Globus pallidus (tissue), 1 donor: ENCODE data around the gene PCNP.
"Not testable (repeated sequence)": the region's sequence is repeated elsewhere in the genome, so short reads cannot be mapped to it uniquely, and the experiment has no call there.

Experiments used
- DNase-seq: peaks from one replicate; pipeline ENCODE4 v3.0.0-alpha.2; 2015; ENCODE audit warnings: low spot score

Gene PCNP

DNA sequence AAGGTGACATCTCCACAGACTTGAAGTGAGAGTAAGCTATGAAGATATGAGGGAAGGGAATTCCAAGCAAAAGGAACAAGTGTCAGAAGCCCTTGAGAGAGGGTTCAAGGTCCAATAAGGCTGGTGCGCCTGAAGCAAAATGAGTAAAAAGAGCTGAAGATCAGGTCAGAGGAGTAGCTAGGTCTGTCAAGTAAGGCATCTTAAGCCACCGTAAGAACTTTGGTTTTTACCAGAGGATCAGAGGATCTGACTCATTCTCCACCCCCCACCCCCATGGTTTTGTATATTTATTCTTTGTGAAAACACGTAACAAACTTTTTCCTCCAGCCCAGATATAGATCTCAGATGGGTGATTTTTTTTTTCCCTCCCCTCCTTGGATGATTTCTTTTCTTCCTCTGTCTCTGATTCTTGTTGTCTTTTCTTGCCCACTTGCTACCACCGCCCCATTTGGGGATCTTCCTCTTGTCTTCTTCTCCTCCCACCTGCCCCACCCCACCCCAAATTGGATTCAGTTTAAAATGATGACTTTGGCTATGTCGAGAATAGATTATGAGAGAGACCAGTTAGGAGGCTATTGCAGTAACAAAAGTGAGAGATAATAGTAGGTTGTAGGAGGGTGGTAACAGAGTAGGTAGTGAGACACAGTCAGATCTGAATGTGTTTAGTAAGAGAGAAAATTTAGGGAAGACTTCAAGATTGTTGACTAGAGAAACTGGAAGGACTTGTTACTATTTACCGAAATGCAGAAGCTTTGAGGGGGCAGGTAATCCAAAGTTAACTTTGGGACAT is 6.3 kb upstream of the PCNP start:
- no peak for DNase-seq

DNA sequence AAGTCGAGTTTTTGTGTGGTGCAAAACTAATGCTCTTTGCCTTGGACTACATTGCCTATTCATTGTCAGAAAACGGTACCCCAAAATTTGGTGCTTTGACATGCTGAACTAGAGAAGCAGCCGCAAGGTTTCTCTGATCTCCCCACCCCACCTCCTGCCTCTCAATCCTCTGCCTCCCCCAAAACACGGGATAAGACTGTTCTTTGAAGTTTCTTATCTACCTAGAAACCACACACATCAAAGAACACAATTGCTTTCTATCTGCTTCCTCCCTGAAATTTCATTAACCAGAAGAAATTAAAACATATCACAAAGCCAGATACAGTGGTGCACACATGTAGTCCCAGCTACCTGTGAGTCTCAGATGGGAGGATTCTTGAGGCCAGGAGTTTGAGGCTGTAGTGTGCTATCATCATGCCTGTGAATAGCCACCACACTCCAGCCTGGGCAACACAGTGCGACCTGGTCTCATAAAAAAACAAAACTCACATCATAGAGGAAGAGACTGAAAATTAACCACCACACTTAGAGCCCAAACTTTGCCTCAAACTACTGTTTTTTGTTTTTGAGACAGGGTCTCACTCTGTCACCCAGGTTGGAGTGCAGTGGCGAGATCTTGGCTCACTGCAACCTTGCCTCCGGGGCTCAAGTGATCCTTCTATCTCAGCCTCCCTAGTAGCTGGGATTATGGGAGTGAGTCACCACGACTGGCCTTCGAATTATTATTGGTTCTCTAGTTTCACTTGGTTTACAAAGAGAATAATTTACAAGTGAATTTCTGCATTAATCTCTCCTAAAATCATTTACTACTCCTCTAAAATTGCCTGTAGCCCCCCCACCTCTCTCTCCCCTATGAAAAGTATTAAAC is 2.7 kb upstream of the PCNP start:
- DNase-seq = no peak

DNA sequence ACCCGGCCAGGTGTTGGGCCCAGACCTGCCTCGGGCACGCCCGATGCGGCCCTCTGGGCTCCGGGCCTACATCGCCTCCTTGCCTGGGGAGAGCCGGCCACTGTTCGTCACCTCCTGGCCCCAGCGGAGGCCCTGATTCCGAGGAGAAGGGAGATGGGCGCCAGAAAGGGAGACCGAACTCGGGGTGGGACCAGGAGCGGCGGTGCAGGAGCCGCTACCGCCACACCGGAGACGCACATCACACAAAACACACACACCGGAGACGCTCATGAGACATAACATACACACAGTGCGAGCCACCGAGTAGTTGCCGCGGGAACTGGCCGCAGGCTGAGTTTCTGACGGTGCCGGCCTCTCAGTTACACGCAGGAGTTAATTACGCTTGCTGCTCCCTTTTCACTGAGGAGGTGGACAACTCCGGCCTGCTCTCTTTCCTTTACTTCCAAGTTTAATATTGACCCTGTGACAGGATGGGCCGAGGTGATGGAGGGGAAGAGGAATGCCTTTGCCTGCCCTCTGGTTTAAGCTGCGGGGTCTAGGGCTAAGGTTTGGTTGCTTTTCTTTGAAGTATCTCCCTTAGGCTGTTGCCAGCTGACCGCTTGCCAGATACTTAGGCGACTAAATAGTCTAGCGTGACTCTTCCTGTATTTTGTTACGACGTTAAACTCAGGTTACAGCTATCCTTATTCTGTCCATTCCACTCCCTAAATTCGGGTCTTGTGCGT is 570 bp downstream of the PCNP start:
- peak; percentile 29 for DNase-seq

DNA sequence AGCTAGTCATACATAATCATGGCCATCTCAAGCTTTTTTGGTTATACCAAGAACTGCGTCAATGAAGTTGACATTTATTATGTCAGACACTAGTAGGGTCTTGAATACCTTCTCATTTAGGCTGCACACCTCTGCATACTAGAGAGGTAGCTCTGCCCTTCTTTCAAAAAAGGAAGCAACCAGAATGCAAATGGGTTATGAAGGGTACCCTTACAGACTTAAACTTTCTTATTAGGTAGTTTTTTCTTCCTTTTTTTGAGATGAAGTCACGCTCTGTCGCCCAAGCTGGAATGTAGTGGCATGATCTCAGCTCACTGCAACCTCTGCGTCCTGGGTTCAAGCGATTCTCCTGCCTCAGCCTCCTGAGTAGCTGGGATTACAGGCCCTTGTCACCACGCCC is 3.3 kb downstream of the PCNP start:
- DNase-seq = no peak

DNA sequence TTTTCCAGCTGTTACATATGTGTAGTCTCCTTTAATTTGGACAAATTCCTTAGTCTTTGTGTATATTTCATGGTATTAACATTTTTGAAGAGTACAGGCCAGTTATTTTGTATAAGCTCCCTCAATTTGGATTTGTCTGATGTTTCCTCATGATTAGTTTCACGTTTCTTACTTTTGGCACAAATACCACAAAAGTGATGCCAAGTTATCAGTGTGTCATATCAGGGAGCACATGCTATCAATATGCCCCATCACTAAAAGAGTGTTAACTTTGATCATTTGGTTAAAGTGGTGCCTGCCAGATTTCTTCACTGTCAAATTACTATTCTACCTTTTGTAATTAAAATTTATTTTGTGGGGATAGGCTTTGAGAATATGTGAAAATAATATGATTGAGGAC is 14.6 kb downstream of the PCNP start:
- DNase-seq = no peak

DNA sequence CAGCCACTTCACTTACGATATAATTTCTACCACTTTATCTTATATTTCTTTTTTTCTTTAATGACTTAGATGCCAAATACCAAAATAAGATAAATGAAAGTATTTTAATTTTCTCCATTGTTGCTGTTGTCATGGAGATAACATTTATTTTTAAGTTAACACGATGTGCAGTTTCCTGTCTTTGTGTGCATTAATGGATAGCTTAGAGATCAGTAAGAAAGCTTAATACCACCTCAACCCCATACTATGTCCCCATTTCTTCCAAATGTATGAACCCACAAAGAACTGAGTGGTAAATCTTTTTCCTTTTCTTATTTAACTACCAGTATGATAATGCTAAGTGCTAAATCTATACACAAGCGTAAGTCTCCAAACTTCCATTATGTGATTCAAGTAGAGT is 17.1 kb downstream of the PCNP start:
- DNase-seq = no peak

DNA sequence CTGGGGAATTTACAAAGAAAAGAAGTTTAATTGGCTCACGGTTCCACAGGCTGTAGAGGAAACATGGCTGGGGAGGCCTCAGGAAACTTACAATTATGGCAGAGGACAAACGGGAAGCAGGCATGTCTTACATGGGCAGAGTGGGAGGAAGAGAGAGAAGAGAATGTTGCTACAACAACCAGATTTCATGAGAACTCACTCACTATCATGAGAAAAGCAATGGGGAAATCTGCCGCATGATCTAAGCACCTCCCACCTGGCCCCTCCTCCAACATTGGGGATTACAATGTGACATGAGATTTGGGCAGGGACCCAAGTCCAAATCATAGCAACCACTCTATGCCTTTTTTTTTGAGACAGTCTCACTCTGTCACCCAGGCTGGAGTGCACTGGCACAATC is 28.8 kb downstream of the PCNP start:
- no peak for DNase-seq

DNA sequence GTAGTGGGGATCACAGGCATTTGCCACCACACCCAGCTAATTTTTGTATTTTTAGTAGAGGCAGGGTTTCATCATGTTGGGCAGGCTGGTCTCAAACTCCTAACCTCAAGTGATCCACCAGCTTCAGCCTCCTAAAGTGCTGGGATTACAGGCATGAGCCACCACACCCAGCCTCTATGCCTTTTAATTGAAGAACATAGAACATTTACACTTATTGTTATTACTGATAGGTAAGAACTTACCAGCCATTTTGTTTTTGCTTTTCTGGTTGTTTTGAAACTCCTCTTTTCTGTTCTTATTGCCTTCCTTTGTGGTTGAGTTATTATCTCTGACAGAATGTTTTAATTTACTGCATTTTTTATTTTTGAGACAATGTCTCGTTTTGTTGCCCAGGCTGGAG is 29.2 kb downstream of the PCNP start:
- no peak for DNase-seq

DNA sequence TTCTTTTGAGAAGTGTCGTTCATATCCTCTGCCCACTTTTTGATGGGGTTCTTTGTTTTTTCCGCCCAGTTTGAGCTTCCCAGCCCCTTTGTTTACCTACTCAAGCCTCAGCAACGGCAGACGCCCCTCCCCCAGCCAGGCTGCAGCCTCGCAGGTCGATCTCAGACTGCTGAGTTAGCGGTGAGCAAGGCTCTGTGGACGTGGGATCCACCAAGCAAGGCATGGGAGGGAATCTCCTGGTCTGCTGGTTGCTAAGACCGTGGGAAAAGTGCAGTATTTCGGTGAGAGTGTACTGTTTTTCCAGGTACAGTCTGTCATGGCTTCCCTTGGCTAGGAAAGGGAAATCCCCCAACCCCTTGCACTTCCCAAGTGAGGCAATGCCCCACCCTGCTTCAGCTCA is 31.4 kb downstream of the PCNP start:
- not testable (repeated sequence) for DNase-seq

DNA sequence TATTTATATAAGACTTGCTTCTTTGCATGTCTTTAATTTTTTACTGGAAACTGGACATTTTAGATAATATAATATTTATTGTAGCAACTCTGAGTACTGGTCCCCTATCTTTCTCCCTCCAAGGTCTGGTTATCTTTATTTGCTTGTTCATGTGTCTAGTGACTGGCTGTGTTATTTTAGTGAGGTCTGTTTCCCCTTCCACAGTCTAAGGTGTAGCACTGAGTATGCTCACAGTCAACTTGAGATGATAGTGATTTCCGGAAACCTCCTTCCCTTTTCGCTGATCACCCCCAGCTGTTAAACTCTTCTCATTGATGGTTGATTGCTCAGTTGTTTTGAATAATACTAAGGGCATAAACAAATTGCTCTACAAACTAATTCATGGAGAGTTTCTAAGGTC is 37.0 kb downstream of the PCNP start:
- no peak for DNase-seq

DNA sequence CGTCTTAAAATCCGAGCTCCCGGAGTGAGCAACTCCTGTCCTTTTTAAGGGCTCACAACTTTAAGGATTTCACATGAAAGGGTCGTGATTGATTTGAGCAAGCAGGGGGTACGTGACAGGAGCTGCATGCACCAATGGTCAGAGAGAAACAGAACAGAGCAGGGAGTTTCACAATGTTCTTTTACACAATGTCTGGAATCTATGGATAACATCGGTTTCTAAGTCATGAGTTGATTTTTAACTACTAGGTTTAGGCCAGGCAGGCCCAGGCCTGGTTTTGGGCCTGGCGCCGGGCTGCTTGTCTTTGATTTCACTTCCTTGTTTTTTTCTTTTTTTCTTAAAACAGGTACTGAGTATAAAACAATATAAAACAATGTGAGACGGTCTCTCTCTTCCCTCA is 39.0 kb downstream of the PCNP start:
- not testable (repeated sequence) for DNase-seq

DNA sequence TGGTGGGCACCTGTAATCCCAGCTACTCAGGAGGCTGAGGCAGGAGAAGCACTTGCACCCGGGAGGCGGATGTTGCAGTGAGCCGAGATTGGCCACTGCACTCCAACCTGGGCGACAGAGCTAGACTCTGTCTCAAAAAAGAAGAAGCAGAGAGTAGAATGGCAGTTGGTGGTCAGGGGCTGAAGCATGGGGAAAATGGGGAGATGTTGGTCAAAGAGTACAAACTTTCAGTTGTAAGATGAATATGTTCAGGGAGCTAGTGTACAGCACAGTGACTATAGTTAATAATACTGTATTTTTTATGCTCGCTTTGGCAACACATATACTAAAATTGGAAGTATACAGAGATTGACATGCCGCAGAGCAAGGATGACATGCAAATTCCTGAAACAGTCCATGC is 41.5 kb downstream of the PCNP start:
- DNase-seq = no peak

DNA sequence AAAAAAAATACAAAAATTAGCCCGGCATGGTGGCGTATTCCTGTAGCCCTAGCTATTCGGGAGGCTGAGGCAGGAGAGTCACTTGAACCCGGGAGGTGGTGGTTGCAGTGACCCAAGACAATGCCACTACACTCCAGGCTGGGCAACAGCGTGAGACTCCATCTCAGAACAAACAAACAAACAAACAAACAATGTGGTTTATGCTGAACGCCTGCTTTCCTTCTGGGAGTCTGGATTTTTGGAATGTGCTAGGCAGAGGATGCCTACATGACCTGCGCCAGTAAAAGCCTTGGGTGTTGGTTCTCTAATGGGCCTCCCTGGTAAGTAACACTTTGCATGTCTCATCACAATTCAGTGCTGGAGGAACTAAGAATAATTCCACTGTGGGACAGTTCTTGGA is 43.5 kb downstream of the PCNP start:
- DNase-seq = no peak

DNA sequence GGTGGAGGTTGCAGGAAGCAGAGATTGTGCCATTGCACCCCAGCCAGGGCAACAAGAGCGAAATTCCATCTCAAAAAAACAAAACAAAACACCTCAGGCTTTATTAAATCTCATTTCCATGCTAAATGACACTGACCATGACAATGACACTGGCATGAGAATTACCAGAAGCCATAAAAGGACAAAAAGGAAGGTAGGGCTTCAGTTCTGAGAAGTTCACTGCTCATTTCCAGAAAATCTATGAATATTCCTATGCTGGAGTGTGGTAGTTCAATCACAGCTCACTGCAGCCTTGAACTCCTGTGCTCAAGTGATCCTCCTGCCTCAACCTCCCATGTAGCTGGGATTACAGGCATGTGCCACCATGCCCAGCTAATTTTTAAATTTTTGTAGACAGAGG is 44.7 kb downstream of the PCNP start:
- DNase-seq = no peak

DNA sequence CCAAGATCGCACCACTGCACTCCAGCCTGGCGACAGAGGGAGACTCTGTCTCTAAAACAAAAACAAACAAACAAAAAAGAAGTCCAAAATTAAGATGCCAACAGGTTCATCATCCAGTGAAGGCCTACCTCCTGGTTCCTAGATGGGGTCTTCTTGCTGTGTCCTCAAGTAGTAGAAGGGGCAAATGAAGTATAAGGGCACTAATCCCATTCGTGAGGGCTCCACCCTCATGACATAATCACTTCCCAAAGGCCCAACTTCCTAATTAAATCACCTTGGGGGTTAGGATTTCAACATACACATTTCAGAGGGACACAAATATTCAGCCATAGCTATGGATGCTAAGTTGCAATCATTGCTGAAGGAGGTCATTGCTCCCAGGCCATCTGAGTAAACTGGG is 45.8 kb downstream of the PCNP start:
- no peak for DNase-seq

DNA sequence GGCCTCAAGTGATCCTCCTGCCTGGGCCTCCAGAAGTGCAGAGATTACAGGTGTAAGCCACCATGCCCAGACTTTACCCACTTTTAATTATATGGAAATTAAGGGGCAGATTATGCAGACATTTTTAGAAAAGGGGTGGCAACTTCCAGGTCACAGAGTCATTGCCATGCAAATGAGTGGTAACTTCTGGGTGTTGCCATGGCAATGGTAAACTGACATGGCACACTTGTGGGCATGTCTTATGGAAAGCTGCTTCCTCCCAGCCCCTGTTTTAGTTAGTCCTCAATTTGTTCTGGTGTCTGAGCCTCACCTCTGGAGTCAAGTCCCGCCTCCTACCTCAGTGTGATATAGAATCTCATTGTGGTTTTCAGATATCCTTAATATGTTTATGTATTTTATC is 49.7 kb downstream of the PCNP start:
- DNase-seq = no peak

DNA sequence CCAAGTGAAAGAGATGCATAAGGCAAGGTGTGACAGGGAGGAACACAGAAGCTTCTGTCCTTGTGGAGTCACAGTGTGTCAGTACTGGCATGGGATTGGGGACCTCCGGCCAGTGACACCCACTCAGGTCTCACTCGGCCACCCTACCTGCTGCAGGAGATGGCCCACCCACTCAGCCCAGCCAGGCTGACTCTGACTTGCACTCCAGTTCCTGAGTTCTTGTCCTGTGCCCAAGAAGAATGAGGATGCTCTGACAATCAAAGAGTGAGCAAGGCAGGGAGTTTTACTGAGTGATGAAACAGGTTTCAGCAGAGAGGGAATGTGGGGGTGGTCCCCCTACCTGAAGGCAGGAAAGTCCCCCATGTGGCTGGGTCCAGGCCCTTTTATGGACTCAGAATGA is 50.9 kb downstream of the PCNP start:
- no peak for DNase-seq

DNA sequence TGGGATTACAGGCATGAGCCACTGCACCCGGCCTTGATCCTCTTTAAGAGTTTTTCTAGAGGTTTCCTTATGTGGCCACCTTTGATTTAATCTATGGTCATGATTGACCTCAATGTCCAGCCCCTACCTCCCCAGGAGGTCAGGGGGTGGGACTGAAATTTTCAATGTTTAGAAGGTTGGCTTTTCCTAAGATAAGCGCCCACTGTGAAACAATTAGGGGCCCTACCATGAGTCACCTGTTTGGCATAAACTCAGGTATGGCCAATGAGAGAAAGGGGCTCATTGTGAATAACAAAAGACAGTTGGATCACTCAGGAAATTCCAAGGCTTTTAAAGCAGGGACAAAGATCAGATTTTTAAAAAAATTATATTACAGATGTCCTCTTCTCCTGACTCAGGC is 51.9 kb downstream of the PCNP start:
- no peak for DNase-seq

DNA sequence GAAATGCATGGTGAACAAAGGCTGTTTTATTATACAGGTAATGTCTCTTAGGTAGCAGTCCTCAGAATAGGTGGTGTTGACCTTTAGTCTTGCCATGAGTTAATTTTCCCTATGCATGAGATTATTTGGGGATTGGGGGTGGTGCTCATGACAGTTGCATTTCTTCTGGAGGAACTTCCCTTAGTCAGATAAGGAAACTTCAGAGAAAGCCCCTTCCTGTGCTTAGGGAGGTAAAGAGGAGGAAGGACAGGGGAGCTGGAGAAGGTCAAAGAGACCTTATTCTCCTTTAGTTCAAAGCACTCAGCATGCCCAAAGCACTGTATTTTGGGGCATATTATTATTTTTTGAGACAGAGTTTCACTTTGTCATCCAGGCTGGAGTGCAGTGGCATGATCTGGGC is 55.2 kb downstream of the PCNP start:
- DNase-seq = no peak

DNA sequence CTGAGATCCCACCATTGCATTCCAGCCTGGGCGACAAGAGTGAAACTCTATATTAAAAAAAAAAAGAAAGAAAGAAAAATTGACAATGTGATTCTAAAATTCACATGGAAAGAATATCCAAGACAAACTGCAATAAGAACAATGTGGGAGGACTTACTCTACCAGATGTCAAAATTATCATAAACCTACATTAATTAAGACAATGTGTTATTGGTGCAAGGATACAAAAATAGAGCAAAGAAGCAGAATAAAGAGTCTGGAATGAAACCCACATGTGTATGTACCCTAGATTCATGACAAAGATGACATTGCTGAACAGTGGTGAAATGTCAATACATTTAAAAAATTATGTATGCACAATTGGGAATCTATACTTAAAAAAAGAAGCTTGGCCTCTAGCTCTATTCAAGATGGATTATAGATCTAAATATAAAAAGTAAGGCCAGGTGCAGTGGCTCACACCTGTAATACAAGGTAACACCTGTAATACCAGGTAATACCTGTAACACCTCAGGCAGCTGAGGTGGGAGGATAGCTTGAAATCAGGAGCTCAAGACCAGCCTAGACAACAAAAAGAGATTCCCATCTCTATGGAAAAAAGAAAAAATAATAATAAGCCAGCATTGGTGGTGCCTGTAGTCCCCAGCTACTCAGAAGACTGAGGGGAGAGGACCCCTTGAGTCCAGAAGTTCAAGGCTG is 57.3 kb downstream of the PCNP start:
- no peak for DNase-seq

DNA sequence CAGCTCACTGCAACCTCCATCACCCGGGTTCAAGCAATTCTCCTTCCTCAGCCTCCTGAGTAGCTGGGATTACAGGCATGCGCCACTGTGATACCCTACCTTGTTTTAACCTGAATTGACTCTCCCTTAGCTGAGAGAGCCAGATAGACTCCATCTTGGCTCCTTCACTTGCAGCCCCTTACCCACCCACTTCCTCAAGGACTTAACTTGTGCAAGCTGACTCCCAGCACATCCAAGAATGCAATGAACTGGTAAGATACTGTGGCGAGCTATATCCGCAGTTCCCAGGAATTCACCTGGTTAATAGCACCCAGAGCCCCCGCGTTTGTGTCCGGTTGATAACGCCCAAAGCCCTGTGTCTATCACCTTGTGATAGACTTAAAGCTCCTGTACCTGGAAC is 58.0 kb downstream of the PCNP start:
- not testable (repeated sequence) for DNase-seq

DNA sequence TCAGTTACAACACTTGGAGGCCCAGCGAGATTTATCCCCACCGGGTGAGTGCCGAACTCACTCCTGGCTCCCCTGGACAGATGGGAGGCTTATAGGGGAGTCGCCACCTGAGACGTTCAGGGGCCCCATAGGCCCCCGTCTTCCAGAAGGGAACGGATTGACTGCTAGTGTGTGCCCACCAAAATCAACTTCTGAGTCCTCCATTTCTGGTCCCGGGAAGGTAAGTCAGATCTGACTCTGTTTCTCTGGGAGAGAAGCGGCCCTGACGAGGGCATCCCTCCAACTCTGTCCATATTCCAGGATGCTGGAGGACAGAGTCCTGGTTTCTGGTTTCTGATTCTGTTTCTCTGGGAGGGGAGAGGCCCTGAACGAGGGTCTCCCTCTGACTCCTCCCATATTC is 58.6 kb downstream of the PCNP start:
- no peak for DNase-seq
